Measurements from ENCODE around the gene SCAMP2.

GRCh38 chr15:74826921-74827320, 46.2 kb downstream of the SCAMP2 start:
- TF ChIP-seq GATA2 (IDR thresholded peaks at IDR 0.05; ENCODE audit: low read depth, low read length), result no peak
- TF ChIP-seq GATA3 (IDR thresholded peaks at IDR 0.05; ENCODE audit: low read depth, low read length), result no peak
